ENCODE measurements around the gene SLC17A2. TPM values are rescaled to one million over a fixed set of nuclear protein-coding genes. Genes with fewer than 3 reads are reported as not detected.
A peak's percentile ranks its signal among the peaks of the same experiment; 100 is the strongest.

The SLC17A2 gene
- total RNA-seq, 1 donor from 2014 or later, result not detected

DNA sequence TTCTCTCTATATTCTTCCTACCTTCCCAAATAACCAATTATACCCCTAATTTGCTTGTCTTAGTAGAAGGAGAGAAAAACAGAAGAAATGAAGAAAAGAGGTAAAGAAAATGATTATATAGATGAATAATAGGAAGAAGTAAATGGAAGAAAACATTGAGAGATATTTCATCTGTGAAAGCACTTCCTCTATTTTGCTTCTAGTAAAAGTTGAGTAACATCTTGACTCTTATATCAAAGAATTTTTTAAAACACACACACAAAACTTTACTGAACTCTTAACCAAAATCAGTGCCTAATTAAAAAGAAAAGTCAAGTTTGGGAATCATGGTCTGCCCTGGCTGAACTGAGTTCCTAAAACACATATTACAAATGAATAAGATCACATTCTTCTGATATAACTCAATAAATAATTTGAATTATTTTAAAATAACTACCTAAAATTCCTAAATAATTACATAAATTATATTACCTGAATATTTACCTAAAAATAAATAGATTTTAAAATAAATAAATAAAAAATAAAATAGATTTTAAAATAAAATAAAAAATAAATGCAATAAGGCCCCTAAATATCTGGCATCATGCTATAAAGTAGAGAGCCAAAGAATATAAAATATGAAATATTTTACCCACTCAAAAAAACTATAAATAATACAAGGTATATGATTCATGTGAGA lies 8.8 kb downstream of the SLC17A2 start:
- no peak for DNase-seq (ENCODE audit: extremely low read depth, low read depth, low spot score)

DNA sequence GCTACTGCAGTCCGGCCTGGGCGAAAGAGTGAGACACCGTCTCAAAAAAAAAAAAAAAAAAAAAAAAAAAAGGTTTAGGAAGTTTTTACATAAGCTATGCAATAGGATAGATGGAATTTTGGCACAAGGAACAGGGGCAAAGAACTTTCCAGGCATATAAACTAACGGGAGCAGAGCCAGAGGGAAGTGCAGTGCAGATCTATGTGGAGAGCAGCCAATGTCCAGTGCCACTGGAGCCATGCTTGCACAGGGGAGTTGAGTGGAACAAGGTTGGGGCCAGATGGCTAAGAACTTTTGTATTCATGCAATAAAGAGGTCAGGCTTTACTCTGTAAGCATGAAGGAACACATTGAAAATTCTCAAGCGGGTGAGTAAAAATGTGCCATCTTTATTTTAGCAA lies 10.8 kb downstream of the SLC17A2 start:
- DNase-seq (ENCODE audit: extremely low read depth, low read depth, low spot score), result no peak

DNA sequence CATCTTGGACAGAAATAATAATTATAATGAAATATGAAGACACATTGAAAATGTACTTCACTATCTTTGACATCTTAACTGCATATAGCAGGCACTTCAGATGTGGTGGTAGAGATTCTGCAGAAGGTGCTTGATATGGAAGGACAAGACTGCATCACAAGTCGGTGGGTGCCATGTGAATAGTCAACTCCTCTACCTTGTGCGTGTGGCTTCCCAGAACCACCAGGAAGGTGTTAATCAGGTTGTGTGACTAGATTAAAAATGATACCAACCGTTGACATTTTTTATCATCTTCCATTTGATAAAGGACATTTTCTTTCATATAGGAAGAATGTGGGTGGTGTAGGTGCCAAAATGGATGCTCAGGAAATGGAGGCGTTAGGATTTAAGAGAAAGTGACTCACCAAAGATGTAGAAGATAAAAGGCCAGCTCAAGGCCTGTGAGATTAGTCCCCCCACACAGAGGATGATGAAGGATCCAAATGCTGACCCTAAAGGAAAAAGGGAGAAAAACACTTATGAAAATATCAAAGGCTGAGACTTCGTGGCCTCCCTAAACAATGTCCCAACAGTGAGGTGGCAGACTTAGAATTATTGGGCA lies 12.3 kb downstream of the SLC17A2 start:
- no peak for DNase-seq (ENCODE audit: extremely low read depth, low read depth, low spot score)

DNA sequence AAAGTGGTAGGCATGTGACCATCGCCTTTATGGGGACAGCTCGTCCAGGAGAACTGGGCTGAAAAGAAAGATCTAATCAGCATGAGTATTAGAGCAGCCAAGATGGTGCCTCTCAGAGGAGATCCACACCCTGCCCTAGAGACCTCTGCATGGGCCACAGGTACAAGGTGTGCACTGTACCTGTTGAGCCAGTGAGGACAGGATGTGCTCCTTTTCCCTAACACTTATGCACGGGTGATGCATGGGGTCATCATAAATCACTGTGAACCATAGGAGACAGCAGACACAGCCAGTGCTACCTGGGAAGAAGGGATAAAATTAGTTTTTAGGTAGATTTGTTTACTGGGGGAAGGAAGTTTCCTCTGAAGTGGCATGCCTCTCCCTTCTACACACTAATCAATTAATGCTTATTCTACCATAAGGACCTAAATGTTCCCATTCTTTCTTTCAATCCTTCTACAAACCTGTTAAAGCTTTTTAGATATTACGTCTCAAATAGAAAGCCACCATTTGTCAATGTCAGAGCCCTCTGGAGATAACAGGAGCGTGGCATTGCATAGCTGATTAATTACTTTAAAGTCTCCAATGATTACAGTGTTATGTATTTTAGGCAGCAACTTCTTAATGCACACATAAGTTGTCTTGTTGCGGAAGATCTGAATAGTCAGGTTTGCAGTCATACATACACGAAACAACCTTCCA lies 13.6 kb downstream of the SLC17A2 start:
- DNase-seq (ENCODE audit: extremely low read depth, low read depth, low spot score), result no peak

DNA sequence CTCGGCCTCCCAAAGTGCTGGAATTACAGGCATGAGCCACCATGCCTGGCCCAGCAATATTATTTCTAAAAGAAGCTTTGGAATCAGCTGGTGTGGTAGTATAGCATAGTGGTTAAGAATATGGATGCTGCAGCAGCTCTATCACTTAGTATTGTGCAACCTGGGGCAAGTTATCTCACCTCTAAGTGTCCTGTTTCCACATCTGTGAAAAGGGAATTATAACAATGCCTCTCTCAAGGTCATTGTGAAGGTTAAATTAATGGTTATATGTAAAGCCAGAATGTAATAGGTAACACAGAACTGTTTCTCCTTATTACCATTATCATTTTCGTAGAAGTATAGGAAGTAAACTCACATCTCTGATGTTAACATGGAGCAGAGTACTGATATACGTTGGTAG lies 14.2 kb downstream of the SLC17A2 start:
- DNase-seq (ENCODE audit: extremely low read depth, low read depth, low spot score), result no peak

DNA sequence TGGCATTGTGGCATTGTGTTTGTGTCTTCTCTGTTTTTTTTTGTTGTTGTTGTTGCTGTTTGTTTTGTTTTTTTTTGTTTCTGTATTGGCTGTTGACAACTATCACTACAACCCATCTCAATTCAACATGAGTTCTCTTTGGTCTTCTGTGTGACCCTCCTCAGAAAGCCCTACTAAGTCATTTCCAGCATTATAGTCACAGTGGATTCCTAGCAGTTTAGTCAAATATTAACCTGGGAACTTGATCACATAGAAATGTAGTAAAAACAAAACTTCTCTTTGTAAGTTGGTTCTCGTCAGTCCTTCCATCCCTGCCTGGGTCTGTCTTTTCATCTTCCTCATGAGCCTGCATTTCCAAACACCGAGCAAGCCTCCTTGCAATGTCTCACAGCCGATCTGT lies 16.8 kb downstream of the SLC17A2 start:
- no peak for DNase-seq (ENCODE audit: extremely low read depth, low read depth, low spot score)

DNA sequence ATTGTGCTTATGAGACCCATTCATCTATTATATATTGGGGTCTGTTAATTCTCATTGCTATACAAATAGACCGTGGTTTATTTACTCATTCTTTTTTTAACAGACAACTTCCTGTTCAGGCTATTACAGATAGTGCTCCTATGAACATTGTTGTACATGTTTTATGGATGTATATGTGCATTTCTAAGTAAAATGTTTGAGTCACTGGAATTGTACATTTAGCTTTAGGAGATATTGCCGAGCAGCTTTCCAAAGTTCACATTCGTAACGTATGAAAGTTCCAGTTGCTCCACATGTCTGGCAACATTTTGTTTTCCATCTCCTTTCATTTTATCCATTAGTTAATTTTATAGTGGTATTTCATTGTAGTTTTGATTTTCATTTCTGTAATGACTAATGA lies 19.1 kb downstream of the SLC17A2 start:
- no peak for DNase-seq (ENCODE audit: extremely low read depth, low read depth, low spot score)

DNA sequence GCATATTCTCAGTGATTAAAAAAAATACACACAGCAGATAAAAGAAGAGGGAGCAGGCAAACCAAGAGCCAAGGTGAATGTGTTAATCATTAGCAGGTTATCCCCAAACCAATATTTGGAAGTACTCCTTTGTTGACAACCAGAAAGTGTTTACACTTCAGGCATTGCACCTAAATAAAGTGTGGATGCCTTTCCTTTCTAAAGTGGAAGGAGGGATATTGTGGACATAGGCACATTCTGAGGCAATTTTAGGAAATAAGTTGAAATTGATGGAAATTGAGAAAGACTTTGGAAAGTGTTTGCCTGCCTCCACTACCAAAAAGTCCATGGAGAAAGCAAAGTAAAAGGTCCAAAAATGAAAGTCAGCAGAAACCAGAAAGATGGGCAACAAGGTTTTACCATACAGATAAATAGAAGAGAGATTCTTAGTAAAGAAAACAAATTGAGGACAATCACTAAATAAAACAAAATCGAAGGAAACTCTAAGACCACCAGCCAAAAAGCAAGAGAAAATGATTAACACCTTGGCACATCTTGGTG lies 22.9 kb downstream of the SLC17A2 start:
- no peak for DNase-seq (ENCODE audit: extremely low read depth, low read depth, low spot score)

DNA sequence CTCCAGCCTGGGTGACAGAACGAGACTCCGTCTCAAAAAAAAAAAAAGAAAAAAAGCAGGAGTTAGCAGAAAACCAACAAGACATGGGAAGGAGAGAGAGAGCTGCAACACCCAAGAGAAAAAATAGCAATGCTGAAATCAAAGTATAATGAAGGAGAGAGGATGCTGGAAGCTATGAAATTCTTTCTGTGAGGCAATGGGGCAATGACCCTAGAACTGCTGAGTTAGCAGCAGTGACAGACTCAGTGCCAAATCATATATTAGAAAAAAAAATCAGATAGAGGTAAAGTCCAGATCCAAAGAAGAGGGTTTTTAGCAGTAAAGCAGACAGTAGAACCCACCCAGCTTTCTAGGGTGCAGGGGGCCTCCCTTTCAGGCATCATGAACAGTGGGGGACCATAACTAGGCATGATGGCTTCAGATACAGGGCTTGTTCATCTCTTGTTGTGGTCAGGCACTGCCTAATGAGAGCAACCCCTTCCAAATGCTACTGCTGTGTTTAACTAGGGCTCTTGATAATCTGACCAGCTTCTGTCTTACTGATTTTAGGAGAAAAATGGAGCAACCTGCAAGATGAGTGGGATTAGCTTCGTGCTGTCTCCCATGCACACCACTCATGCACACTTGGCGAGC lies 26.9 kb downstream of the SLC17A2 start:
- DNase-seq (ENCODE audit: extremely low read depth, low read depth, low spot score), result no peak

DNA sequence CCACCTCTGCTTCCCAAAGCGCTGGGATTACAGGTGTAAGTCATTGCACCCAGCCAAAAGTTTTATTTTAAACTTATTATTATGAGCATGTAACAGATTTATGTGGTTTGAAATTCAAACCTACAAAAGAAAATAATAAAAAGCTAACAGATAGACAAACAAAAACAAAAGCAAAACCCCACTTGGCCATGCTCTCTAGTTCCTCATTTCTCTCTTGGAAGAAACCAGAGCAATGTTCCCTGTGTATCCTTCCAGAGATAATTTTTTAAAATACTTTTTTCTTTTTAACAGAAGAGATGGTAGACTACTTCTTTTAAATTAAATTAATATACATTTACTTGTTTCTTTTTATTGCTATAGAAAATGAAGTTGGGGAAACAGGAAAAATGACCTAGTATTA lies 28.4 kb downstream of the SLC17A2 start:
- DNase-seq (ENCODE audit: extremely low read depth, low read depth, low spot score), result no peak

DNA sequence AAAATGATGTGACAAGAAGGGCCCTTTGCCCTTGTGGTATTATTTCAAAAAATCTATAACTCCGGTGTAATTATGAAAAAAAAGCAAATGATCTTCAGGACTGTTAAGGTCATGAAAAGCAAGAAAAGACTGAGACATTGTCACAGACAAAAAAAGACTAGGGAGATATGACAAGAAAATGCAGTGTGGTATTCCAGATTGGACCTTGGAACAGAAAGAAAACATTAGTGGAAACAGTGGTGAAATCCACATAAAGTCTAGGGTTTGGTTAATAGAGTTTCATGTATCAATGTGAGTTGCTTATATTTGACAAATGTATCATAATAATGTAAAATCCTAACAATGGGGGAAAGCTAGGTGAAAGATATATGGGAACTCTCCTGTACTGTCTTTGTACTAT lies 29.6 kb downstream of the SLC17A2 start:
- no peak for DNase-seq (ENCODE audit: extremely low read depth, low read depth, low spot score)

DNA sequence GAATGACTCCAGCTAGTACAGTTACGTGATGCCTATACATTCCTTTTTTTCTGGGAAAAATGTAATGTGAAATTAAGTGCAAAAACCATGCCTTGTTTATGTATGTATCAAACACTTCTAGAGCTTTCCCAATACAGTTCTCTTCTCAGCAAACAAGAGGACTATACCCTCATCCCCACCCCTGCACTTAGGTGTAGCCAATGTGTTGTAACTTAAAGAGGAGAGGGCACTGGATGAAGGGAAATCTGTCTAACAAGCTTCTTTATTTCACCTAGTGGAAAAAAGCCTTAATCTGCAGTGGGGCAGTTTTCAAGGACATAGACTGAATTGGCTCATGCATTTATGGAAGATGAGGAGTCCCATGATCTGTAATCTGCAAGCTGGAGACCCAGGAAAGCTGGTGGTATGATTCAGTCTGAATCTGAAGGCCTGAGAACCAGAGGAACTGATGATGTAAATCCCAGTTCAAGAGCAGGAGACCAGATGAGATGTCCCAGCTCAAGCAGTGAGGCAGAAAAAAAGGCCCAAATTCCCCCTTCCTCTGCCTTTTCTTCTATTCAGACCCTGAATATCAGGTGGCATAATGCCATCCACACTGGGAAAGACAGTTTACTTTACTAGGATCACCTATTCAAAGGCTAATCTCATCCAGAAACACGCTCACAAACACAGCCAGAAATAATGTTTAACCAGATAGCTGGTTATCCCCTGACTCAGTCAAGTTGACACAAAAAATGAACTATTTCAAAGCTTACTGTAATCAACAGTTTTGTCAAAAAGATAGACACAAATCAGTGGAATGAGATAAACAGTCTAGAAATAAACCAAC lies 30.7 kb downstream of the SLC17A2 start:
- DNase-seq (ENCODE audit: extremely low read depth, low read depth, low spot score), result no peak

DNA sequence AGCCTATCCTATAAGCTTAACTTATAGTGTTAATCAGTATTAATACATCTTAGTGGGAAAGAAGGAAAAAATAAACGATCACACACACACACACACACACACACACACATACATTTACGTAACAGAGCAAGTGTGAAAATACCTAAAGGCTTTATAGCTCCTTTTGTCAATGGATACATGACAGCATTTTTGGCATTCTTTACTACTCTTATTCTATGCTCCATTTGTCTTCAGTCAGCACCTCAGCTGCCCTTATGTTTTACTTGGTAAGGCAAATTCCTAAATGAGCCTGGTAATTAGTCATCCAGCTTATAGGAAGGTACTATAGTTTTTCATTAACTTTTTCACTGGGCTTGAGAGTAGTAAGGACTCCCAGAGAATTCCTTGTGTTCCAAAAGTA lies 31.4 kb downstream of the SLC17A2 start:
- no peak for DNase-seq (ENCODE audit: extremely low read depth, low read depth, low spot score)

DNA sequence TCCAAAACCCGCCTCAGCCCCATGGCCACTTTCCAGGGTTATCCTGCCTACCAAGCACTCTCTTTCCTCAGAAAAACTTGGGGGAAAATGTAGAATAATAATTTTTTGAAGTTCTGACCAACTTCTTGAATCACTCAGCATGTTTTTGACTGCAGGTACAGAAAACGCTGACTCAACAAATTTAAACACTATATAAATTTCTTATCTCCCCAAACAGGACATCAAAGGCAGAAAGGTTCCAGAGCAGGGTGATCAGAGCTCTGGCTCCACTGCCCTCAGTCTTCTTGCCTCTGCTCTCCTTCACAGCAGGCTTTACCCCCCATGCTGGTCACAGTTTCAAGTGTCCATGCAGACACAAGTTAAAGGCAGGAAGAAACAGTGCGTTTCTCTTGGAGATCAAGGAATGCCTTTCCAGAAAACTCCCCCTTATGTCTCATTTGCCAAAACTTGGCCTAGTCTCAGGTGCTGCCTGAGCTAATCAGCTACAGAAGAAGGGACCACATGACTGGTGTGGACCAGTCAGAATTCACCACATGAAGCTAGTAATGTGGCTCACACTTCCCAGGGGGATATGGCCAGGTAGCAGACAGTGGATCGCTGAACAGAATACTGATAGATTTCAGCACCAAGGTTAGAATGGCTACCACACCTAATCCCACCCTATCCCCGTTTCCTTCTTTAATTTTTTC lies 32.1 kb downstream of the SLC17A2 start:
- DNase-seq (ENCODE audit: extremely low read depth, low read depth, low spot score), result no peak

DNA sequence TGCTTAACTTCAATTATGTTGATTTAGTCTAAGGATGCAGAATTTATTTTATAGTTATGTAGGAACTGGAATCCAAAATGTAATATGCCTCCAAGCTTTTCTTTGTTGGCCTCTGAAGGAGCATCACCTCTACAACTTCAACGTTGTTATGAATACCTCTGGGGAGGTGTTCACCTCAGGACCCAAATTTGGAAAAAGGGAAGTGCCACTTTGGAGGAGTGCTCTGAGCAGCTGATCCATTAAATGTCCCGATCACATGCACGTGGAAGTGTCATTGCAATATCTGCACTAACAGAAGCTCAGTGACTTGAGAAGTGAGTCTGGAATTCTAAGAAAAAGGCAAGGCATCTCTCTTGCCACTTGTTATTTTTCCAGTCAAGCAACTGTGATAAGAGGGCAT lies 34.2 kb downstream of the SLC17A2 start:
- no peak for DNase-seq (ENCODE audit: extremely low read depth, low read depth, low spot score)

DNA sequence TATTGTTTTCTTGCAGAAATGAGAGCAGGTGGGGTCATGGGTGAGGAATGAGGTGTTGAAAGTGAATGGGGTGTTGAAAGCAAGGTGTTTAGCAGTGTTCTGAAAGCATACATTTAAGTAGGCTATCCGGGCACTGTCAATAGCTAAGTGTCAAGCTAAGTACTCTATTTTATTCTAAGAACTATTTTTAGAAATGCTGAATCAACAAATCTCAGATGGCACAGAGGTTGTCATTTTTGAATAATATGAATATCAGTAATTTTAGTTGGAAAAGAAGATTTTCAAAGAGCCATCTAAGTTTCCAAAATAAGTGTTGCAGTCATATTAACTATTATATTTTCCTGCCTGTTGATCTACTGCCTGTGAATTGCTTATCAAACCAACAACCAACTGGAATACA lies 34.7 kb downstream of the SLC17A2 start:
- DNase-seq (ENCODE audit: extremely low read depth, low read depth, low spot score), result no peak

DNA sequence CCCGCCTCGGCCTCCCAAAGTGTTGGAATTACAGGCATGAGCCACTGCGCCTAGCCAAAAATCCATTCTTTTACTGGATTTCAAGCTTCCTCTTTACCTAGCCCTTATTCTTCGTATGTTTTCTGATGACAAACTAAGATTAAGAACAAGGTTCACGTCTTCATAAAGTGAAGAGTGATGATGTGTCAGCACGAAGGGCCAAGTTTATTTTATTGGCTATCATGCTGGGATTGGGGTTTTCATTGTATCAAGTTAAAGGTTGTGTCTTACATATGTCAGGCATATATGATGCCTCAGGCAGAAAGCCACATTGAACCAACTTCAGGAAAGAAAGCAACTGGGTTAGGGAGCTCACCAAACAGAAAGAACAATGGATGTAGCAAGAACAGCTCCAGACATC lies 36.7 kb downstream of the SLC17A2 start:
- DNase-seq (ENCODE audit: extremely low read depth, low read depth, low spot score), result no peak

DNA sequence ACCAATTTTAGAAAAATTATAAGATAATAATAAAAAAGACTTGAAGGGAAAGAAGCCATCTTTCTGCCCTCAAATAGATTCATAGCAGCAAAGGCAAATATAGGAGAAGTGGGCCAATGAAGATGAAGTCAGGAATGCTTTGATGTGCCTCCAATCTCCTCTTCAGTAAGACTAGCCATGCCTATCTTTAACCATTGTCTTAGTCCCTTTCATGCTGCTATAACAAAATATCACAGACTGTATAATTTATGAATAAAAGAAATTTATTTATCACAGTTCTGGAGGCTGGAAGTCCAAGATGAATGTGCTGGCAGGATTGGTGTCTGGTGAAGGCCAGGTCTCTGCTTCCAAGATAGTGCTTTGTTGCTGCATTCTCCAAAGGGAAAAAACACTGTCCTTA lies 37.6 kb downstream of the SLC17A2 start:
- no peak for DNase-seq (ENCODE audit: extremely low read depth, low read depth, low spot score)

DNA sequence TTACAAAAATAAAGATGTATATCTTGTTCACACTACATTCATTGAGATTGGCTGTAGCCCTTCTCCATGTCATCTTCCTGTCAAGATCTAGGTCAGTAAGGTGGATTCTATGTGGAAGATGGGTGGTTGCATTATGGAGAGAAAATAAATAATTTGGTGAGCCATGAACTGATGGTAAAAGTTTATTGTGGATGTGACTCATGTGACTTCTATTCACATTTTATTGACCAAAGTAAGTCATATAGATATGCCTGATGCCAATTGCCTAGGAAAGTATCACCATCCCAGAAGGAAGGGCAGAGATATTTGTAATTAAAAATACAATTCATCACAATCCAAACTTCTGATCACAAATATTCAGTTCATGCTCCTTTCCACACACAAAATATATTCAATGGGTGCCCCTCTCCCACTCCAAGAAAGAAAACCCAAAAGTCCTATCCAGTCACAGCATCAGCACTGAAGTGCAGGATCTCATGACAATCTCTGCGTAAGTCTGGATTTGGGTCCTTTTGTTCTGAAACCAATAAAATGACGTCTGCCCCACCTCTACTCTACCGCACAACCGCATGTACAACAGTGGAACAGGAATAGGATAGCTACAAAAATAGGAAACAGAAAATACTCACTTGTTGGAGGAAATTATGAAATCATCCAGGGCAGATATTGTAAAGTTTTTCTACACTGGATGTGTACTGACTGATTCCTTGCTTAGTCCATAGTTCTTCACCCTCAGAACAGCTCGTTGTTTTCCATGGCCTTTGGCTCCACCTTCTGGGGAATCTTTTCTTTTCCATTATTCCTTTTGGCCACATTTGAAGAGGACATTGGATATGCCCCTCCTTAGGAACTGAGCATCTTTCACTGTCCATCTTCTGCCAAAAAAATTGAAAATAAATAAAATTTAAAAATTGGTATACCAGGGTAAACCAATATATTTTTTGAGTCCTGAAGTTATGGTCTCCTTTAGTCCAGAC lies 40.3 kb downstream of the SLC17A2 start:
- peak; percentile 23 for DNase-seq (ENCODE audit: extremely low read depth, low read depth, low spot score)

All from glomerular endothelial cell (primary cell).